HUES6 (cell line): Measurements from ENCODE around the gene HOXD4.

Experiments used
- H3K27ac ChIP-seq: 2 replicates; pipeline ENCODE4 v1.7.0; 2013; ENCODE audit warnings: low read depth, mild to moderate bottlenecking, low read length, inconsistent platforms
- H3K27me3 ChIP-seq: 2 replicates; pipeline ENCODE4 v1.6.1; 2013; ENCODE audit warnings: low read length; ENCODE audit not compliant: control insufficient read depth, insufficient read depth
- H3K36me3 ChIP-seq: 2 replicates; pipeline ENCODE4 v1.6.1; 2013; ENCODE audit warnings: low read length; ENCODE audit not compliant: control insufficient read depth, insufficient read depth
- H3K4me1 ChIP-seq: 2 replicates; pipeline ENCODE4 v1.6.1; 2013; ENCODE audit warnings: low read length; ENCODE audit not compliant: control insufficient read depth, insufficient read depth
- H3K4me3 ChIP-seq: 2 replicates; pipeline ENCODE4 v1.5.1; 2013; ENCODE audit warnings: low read depth, low read length
- H3K9ac ChIP-seq: one replicate; pipeline ENCODE4 v1.6.1; 2013; ENCODE audit warnings: mild to moderate bottlenecking, low read length
- H3K9me3 ChIP-seq: 2 replicates; pipeline ENCODE4 v1.6.1; 2013; ENCODE audit warnings: low read depth, low read length; ENCODE audit not compliant: control insufficient read depth, insufficient read depth

The HOXD4 gene

DNA sequence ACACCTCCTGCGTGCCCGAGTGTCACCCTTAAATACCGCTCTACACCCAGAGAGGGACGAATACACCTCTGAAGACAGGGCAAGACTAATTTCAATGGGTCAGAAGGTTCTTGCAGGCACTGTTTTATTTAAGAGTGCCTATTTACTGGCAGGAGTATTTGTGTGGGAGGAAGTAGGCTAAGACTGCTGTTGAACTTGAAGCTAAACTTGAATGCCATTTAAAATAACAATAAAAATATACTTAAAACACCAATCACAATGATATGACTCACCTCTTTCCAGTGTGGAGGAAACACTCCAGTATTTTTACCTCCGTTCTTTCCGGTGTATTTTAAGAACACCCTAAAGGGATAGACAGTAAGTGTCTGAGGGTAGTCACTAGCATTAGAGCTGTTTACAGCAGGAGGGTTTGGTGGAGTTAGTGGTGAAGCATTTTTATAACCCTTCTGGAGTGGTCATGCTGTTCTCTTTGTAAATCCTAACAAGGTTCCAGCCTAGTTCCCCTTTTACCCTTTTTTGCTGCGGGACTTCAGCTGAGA is 27.5 kb downstream of the HOXD4 start:
- Histone ChIP-seq H3K27ac (no peak overlapping the region), H3K9me3 (no peaks in the 10 kb centered on the region), H3K4me3 (peak overlapping the region; percentile 63), H3K27me3 (peaks cover 100% of the 10 kb centered on the region), H3K9ac (no peak overlapping the region), H3K4me1 (peaks cover 38% of the 10 kb centered on the region), H3K36me3 (no peaks in the 10 kb centered on the region)

DNA sequence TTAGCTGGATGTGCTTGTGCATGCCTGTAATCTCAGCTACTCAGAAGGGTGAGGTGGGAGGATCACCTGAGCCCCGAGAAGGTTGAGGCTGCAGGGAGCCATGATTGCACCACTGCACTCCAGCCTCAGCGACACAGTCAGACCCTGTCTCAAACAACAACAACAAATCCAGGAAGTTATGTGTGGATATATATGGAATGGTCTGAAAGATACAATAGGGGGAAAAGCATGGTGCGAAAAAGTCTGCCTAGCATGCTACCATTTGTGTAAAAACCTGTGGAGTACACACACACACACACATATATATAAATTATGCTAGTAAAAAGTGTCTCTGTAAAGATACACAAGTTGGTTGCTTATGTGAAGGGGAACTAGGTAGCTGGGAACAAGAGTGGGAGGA is 30.2 kb downstream of the HOXD4 start:
- Histone ChIP-seq H3K4me3 (no peak overlapping the region), H3K4me1 (peaks cover 14% of the 10 kb centered on the region), H3K9ac (no peak overlapping the region), H3K36me3 (no peaks in the 10 kb centered on the region), H3K27ac (no peak overlapping the region), H3K27me3 (peaks cover 100% of the 10 kb centered on the region), H3K9me3 (no peaks in the 10 kb centered on the region)

DNA sequence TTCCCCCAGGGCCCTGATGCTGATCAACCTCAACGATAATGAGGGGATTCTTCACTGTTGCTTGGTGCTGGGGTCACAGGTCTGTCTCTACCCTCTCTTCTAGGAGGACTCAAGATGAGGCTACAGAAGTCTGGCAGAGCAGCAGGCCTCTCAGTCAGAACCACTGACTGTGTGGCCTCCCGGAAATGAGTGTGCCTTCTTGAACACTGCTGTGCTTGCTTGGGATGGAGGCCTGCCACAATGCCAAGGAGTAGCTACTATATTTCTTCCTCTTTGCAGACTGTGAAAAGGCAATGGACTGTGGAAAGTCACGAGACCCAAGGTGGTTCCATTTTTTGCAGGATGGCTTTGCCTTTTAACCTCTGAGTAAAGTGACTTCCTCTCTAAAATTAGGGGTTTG is 31.3 kb downstream of the HOXD4 start:
- no peaks in the 10 kb centered on the region for H3K36me3 ChIP-seq
- peaks cover 15% of the 10 kb centered on the region for H3K4me1 ChIP-seq
- peaks cover 100% of the 10 kb centered on the region for H3K27me3 ChIP-seq
- H3K9ac ChIP-seq = no peak overlapping the region
- H3K4me3 ChIP-seq = no peak overlapping the region
- no peaks in the 10 kb centered on the region for H3K9me3 ChIP-seq
- H3K27ac ChIP-seq = no peak overlapping the region

DNA sequence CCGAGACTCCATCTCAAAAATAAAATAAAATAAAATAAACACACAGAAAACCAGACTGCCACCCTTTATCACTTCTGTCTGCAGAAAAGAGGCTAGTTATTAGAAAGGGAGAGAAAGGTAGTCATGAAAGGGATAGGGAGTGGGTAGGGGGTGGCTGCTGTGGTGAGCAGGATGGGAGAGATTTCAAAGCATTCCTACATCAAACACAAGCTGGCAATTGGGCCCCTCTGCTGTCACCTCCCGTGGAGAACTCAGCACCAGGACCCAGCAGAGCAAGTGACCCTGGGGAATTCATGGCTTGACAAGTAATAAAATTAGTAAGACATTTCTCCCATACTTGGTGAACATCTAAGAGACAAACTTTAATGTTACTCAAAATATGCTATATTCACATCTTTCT is 33.4 kb downstream of the HOXD4 start:
- H3K9me3 ChIP-seq = no peaks in the 10 kb centered on the region
- peaks cover 100% of the 10 kb centered on the region for H3K27me3 ChIP-seq
- H3K9ac ChIP-seq = no peak overlapping the region
- no peak overlapping the region for H3K4me3 ChIP-seq
- no peak overlapping the region for H3K27ac ChIP-seq
- no peaks in the 10 kb centered on the region for H3K36me3 ChIP-seq
- peaks cover 21% of the 10 kb centered on the region for H3K4me1 ChIP-seq

DNA sequence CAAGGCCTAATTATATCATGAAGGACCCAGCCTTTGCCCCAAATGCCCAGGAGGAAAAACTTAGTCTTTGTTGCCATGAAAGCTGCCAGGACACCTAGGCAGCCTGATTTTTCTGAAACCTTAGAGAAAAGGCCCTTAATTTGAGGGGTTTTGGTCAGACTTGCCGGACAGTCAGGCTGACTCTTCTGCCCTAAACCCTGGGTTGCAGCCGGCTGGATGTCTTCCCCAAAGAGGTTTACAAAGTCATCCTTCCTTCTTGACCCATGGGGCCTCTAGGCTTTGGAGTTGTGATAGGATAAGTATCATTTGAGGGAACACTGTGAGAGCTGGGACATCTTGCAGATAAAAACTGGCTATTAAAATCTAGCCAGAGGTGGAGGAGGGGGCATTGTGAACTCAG is 34.7 kb downstream of the HOXD4 start:
- H3K9ac ChIP-seq = no peak overlapping the region
- no peaks in the 10 kb centered on the region for H3K9me3 ChIP-seq
- no peaks in the 10 kb centered on the region for H3K36me3 ChIP-seq
- peaks cover 100% of the 10 kb centered on the region for H3K27me3 ChIP-seq
- H3K27ac ChIP-seq = no peak overlapping the region
- no peak overlapping the region for H3K4me3 ChIP-seq
- H3K4me1 ChIP-seq = peaks cover 24% of the 10 kb centered on the region

DNA sequence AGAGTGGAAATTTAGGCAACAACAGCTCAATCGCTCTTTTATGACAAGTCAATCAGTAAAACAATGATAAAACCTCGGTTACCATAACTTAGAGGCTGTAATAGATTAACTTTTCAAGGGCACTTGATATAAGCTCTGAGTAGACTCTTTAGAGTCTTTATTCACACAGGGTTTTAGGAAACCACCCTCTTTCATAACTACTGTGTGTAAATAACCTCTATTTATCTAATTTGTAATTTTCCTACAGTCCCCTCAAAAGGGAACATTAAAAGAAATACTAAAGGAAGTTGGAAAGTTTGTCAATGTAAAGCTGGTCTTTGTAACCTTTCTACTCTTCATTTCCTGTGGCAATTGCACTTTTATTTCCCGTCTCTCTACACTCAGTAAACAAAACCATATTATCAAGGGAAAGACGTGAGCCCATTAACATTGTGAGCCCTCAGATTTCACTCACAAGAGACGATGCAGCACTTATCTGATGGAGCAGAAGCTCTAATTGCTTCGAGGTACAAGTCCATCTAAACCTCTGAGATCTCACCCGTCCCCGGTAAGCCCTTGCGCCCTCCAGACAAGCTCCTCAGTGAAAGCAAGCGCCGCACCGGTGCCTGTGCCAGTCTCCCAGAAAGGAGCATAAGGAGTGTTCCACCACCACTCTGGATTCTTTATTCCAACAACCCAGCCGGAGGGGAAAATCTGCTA is 36.0 kb downstream of the HOXD4 start:
- H3K27ac ChIP-seq = no peak overlapping the region
- peak overlapping the region; percentile 66 for H3K4me3 ChIP-seq
- no peaks in the 10 kb centered on the region for H3K9me3 ChIP-seq
- peak overlapping the region; percentile 55 for H3K9ac ChIP-seq
- peaks cover 100% of the 10 kb centered on the region for H3K27me3 ChIP-seq
- peaks cover 33% of the 10 kb centered on the region for H3K4me1 ChIP-seq
- no peaks in the 10 kb centered on the region for H3K36me3 ChIP-seq

DNA sequence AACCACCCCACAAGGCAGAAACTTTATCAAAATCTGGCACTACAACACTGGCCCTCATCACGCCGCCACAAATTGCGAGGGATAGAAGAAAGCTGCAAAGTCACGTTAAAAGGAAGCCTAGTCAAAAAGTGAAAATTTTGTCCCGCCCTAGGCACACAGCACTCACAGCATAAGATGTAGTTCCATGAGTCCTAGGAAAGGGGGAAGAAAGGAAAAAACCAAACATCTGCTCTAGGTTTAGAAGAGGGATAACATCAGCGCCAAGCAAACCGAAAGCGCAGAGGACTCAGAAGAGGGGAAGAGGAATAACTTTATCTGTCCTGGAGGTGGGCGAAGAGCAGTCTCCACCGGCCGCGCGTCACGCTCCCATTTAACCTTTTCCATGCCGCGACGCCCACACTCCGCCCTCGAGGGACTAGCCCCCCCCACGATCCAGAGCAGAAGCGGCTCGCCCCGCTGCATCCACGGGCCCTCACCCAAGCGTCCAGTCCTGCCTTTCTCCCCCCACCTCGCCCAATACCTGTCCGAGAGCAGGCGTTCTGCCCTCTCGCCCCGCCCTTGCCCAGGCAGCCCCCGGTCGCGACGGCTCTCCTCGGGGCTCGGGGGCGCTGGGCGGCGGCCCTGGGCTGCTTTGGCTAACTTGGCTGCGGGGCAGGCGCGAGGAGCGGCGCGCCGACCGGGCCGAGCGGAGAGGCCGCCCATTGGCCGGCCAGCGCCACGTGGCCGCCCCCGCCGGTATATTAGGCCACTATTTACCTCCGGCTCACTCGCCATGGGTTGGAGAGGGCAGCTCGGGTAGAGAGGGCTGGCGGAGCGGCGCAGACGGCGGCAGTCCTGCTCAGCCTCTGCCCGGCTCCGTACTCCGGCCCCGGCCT is 36.8 kb downstream of the HOXD4 start, which contains the start of gene HOXD1:
TSS of gene HOXD1 (plus strand) at position 770 of the 875 bp plus-strand sequence. CDS start 134 bp downstream, outside the sequence.
- Histone ChIP-seq H3K36me3 (no peaks in the 10 kb centered on the region), H3K9ac (peak within 1 kb of the TSS; percentile 64), H3K4me3 (peak within 1 kb of the TSS; percentile 66), H3K9me3 (no peaks in the 10 kb centered on the region), H3K27me3 (peaks cover 100% of the 10 kb centered on the region), H3K4me1 (peaks cover 39% of the 10 kb centered on the region), H3K27ac (no peak within 1 kb of the TSS)

DNA sequence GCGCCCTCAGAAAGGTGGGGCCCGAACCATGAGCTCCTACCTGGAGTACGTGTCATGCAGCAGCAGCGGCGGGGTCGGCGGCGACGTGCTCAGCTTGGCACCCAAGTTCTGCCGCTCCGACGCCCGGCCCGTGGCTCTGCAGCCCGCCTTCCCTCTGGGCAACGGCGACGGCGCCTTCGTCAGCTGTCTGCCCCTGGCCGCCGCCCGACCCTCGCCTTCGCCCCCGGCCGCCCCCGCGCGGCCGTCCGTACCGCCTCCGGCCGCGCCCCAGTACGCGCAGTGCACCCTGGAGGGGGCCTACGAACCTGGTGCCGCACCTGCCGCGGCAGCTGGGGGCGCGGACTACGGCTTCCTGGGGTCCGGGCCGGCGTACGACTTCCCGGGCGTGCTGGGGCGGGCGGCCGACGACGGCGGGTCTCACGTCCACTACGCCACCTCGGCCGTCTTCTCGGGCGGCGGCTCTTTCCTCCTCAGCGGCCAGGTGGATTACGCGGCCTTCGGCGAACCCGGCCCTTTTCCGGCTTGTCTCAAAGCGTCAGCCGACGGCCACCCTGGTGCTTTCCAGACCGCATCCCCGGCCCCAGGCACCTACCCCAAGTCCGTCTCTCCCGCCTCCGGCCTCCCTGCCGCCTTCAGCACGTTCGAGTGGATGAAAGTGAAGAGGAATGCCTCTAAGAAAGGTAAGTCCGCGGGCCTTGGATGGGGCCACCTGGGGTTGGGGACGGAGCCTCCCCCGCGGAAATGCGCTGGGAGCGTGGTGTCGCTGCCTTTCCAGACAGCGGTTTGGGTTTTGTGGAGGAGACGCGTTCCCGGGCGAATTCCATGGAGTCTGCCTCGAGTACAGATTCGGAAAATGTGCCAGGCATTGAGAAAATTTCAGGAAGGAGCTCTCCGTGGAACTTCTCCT is 37.7 kb downstream of the HOXD4 start:
- Histone ChIP-seq H3K4me1 (peaks cover 39% of the 10 kb centered on the region), H3K27ac (no peak overlapping the region), H3K9ac (peak overlapping the region; percentile 64), H3K27me3 (peaks cover 100% of the 10 kb centered on the region), H3K36me3 (no peaks in the 10 kb centered on the region), H3K9me3 (no peaks in the 10 kb centered on the region), H3K4me3 (peak overlapping the region; percentile 66)

DNA sequence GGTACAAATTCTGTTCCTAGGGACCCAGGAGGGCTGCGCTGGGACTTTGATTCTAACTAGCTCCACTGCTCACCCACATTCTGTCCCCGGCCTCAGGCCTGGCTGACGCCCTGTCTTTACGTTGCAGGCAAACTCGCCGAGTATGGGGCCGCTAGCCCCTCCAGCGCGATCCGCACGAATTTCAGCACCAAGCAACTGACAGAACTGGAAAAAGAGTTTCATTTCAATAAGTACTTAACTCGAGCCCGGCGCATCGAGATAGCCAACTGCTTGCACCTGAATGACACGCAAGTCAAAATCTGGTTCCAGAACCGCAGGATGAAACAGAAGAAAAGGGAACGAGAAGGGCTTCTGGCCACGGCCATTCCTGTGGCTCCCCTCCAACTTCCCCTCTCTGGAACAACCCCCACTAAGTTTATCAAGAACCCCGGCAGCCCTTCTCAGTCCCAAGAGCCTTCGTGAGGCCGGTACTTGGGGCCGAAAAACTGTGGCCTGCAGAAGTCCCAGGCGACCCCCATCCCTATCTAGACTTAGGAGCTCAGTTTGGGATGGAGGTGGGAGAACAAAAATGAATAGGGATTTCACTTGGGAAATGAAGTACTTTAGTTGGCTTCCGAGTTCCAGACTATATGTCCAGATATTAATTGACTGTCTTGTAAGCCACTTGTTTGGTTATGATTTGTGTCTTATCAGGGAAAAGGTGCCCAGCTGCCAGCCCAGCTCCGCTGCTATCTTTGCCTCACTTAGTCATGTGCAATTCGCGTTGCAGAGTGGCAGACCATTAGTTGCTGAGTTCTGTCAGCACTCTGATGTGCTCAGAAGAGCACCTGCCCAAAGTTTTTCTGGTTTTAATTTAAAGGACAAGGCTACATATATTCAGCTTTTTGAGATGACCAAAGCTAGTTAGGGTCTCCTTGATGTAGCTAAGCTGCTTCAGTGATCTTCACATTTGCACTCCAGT is 38.6 kb downstream of the HOXD4 start:
- no peaks in the 10 kb centered on the region for H3K36me3 ChIP-seq
- H3K27me3 ChIP-seq = peaks cover 100% of the 10 kb centered on the region
- peak overlapping the region; percentile 66 for H3K4me3 ChIP-seq
- H3K27ac ChIP-seq = no peak overlapping the region
- H3K9ac ChIP-seq = peak overlapping the region; percentile 64
- H3K4me1 ChIP-seq = peaks cover 39% of the 10 kb centered on the region
- H3K9me3 ChIP-seq = no peaks in the 10 kb centered on the region

DNA sequence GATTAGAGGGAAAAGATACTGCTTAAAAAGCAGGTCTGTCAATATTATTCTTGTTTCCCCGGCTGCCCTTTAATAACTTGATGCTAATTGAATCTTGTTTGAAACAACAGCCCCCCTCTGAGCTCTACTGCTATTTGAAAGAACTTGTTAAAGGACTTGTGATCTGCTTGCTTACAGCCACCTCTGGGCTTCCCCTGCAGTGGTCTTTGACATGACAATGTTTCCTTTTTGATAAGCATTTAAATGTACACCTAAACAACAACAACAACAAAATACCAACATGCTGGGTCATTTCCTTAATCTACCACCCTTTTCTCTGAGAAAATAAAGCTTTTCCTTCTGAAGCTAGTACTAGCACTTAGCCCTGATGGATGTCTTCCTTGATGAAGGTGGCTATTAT is 41.0 kb downstream of the HOXD4 start:
- H3K27me3 ChIP-seq = peaks cover 89% of the 10 kb centered on the region
- no peaks in the 10 kb centered on the region for H3K36me3 ChIP-seq
- no peak overlapping the region; the same call in 1 of the 2 replicates for H3K4me3 ChIP-seq
- H3K9me3 ChIP-seq = no peaks in the 10 kb centered on the region
- no peak overlapping the region for H3K27ac ChIP-seq
- no peak overlapping the region for H3K9ac ChIP-seq
- peaks cover 33% of the 10 kb centered on the region for H3K4me1 ChIP-seq
